Cardiac fibroblast (primary cell): Measurements from ENCODE around the gene CHRNB2.
A peak's percentile ranks its signal among the peaks of the same experiment; 100 is the strongest.

ENCODE experiments used
- DNase-seq, 2 donors: peaks; one replicate each; pipeline versions ENCODE4 v3.0.0 to v3.0.0-alpha.2; 2010; ENCODE audit warnings: low read depth in 2 of 2
- H3K4me3 ChIP-seq, 2 donors: replicated peaks in 1 of 2; 1 replicate in 1 of 2; 2 replicates in 1 of 2; pipeline ENCODE4 v1.5.1; 2011; ENCODE audit warnings: low read depth in 2 of 2, low read length in 2 of 2, mild to moderate bottlenecking in 2 of 2, moderate library complexity in 1 of 2
- TF ChIP-seq, protein P1 (sequence below): IDR thresholded peaks from one replicate; pipeline ENCODE4 v1.5.1; 2011; ENCODE audit warnings: low read depth, mild to moderate bottlenecking, low read length, inconsistent platforms

CHRNB2 gene

DNA sequence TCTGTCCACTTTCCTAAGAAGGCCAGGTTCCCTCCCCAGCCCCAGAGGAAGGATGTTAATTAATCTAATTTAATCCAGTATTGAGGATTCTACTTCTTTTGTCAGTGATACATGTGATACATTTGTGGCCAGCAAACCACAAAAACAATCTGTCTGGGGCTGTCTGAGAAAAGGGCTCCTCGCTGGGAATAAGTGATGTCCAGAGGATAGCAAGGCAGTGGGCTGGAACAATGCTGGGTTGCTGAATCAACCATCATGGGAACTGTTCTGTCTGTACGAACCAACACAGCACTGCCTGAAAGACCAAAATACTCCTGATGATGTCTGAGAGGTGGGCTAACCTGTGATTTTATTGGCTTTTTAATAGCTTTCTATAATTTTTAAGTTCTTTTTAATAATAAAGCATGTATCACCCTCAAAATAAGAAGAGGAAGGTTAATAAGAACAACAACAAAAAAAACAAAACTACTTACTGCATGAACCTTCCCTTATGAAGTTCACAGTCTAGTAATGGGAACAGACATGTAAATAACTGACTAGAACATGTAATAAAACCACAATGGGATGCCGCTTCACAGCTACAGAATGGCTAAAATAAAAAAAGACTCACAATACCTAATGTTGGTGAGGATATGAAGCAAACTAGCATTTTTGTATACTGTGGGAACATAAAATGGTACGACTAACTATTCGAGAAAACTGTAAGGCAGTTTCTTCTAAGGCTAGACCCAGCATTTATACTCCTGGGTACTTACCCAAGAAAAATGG is 51.8 kb downstream of the CHRNB2 start:
- no peak for DNase-seq
- H3K4me3 ChIP-seq: no peak overlapping the region
- TF ChIP-seq, protein P1, sequence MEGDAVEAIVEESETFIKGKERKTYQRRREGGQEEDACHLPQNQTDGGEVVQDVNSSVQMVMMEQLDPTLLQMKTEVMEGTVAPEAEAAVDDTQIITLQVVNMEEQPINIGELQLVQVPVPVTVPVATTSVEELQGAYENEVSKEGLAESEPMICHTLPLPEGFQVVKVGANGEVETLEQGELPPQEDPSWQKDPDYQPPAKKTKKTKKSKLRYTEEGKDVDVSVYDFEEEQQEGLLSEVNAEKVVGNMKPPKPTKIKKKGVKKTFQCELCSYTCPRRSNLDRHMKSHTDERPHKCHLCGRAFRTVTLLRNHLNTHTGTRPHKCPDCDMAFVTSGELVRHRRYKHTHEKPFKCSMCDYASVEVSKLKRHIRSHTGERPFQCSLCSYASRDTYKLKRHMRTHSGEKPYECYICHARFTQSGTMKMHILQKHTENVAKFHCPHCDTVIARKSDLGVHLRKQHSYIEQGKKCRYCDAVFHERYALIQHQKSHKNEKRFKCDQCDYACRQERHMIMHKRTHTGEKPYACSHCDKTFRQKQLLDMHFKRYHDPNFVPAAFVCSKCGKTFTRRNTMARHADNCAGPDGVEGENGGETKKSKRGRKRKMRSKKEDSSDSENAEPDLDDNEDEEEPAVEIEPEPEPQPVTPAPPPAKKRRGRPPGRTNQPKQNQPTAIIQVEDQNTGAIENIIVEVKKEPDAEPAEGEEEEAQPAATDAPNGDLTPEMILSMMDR: no peak

GRCh38 chr1:154620751-154621150 is 53.2 kb downstream of the CHRNB2 start:
- TF ChIP-seq, protein P1: no peak
- DNase-seq: no peak
- H3K4me3 ChIP-seq: no peak overlapping the region

DNA sequence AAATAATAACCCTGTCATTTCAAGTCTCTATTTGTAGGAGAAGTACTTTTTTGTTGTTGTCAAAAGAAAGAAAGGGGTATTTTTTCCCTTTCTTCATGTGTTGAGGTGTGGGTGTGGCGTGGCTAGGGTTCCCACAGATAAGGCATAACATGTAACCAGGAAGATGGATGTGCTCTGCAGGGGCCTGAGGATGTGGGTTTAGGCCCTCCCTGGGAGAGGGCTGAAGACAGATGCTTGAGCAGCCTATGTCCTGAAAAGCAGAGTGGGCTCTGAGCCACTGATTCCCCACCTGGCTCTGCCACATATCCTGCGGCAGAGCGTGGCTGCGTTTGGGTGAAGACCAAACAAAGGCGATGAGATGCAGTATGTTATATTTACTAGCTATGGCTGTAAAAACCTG is 54.3 kb downstream of the CHRNB2 start:
- no peak for DNase-seq
- TF ChIP-seq, protein P1: no peak
- no peak overlapping the region for H3K4me3 ChIP-seq

DNA sequence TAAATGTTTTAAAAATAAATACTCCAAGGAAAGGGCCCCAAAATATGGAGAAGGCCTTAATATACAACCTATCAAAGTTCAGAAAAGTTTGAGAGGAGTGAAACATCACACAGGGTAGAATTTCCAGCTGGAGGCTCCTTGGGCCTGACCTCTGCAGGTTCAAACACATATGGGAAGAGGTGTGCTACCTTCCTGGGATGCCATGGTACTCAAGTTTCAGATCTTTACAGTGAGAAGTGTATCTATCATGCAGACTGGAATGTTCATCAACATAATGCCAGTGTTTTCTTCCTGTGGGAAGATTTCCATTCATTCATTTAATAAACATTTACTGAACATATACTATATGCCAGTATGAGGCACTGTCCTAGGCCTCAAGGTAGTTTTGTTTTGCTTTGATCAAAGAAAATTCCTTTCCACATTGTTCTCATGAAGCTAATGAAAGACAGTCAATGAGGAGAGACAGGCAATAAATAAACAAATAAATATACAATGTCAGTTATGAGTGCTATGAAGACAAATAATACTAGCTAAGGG is 55.0 kb downstream of the CHRNB2 start:
- TF ChIP-seq, protein P1: no peak
- no peak for DNase-seq
- no peak overlapping the region for H3K4me3 ChIP-seq

- DNase-seq: no peak
- H3K4me3 ChIP-seq: no peak overlapping the region
- TF ChIP-seq, protein P1: no peak
Measured at GRCh38 chr1:154623358-154623757, 55.8 kb downstream of the CHRNB2 start.

DNA sequence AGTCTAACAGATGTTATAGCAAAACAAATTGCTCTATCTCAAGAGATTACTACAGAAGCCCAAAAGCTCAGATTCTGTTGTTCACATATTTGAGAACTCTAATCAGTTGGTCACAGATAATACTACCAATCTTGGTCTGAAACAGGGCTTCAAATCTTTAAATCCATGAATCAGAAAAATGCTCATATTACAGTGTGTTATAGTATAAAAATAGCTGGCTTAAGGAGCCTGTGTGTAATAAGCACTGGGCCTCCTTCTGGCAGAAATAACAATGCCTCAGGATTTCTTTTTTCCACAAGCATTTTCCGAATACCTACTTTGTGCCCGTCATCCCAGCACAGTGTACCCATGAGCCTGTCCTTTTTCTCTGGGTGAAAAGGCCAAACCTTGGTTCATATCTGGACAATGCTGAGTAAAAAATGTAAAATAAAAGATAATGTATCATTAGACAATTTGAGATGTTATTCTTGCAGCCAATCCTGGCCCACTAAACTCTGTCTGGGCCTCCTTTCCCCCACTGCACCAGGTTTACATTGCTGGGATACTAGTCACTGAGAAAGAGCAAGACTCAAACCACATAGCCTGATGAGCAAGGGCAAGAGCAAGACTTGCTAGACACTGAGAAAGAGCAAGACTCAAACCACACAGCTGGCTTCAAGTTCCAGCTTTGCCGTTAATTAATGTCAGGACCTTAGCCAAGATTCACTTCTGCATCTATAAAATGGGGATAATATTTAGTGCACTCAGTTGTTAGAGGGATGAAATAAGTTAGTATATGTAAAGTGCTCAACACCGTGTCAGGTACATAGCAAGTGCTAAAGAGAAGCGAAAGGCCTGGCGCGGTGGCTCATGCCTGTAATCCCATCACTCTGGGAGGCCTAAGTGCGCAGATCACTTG is 57.4 kb downstream of the CHRNB2 start:
- DNase-seq: peak; percentile 20 to 65
- no peak overlapping the region for H3K4me3 ChIP-seq
- TF ChIP-seq, protein P1: no peak
